GM21528 (cell line): ENCODE results near the gene ZNF593.

Experiments used
- ATAC-seq: cut with Tn5 transposase; IDR thresholded peaks from one replicate; pipeline ENCODE4 v1.9.1; 2021; ENCODE audit warnings: mild to moderate bottlenecking, moderate library complexity; ENCODE audit not compliant: unreplicated experiment, low FRiP score

Gene ZNF593

GRCh38 chr1:26145960-26146294 lies 23.8 kb upstream of the ZNF593 start:
- no peak for ATAC-seq

GRCh38 chr1:26148887-26149286 lies 20.8 kb upstream of the ZNF593 start:
- no peak for ATAC-seq

DNA sequence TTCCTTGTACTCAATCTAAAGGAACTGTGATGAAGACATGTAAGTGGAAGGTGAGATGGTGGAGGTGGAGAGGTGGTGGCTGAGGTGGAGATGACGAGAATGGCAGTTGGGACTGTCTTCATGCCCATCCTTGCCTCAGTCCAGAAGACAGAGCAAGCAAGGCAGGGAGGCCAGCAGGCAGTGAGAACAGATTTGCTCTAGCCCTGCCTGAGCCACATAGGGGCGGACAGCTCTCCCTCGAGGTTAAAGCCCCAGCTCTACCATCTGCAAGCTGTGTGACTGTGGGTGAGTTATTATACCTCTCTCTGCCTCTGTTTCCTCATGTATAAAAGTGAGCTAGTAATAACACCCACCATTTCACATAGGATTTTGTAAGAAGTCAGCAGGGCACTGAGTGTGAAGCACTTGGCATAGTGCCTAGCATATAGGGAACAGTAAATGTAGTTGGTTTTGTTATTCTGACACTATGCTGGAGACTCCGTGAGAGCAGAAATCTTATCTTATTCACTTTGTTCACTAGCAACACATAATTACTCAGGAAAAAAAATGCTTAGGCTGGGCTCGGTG lies 15.7 kb upstream of the ZNF593 start:
- ATAC-seq = no peak

- no peak for ATAC-seq
Observed at GRCh38 chr1:26154750-26155149, 15.0 kb upstream of the ZNF593 start.

DNA sequence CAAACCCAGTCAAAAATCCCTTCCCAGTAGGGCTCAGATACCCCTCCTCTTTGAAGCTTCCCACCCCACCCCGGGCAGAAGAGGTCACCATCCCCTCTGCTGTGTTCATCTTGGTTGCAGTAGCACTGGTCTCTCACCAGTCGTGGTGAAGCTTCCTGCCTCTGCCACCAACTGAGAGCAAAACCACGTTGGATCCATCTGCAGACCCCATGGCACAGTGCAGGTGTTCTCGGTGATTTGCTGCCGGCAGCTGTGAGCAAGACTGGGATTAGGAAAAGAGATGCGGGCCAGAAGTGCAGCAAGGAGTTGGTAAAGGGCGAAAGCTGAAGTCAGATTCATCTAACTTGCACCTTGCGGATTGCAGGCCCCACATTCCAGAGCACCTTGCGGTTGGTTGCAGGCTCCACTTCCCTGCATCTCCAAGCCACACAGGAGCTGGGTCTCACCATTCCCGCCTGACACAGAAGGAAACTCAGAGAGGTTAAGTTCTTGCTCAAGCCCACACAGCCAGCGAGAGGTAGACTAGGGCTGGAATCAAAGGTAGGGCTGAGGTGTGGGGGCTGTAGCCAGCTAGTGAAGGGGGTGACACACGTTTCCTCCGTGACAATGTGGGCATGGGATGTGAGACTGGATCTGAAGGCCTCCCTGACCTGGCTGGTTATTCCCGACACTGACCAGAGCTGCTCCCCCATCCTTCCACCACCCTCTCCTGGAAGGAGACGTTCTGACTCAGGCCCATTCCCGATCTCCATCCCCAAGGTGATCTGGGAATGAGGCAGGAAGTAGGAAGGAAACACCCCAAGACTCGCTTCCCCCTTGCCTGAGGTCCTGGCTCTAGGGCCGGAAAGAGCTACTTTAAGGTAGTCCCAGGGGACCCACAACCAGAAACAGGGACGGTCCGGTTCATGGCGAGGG lies 14.1 kb upstream of the ZNF593 start:
- ATAC-seq = no peak

GRCh38 chr1:26156285-26157038 lies 13.2 kb upstream of the ZNF593 start:
- ATAC-seq = no peak

- ATAC-seq = no peak
Observed at GRCh38 chr1:26158271-26158907, 11.3 kb upstream of the ZNF593 start.

GRCh38 chr1:26158908-26159742 lies 10.6 kb upstream of the ZNF593 start, which contains the start of gene FAM110D:
FAM110D (plus strand) TSS chr1:26159079; CDS start chr1:26161292, 2,213 bp downstream.
- ATAC-seq = no peak

DNA sequence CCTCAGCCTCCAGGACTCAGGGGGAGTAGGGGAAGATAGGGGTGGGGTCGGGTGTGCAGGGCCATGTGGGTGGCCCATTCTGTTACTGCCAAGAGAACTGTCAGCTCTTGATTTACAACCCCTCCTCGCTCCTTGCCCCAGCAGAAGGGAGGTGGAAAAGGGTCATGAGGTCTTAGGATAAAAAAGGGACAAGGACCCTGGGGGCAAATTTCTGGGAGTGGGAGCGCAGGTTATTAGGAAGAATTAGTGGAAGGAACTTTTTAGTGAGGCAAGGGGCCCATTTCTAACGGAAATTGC lies 10.0 kb upstream of the ZNF593 start:
- no peak for ATAC-seq

DNA sequence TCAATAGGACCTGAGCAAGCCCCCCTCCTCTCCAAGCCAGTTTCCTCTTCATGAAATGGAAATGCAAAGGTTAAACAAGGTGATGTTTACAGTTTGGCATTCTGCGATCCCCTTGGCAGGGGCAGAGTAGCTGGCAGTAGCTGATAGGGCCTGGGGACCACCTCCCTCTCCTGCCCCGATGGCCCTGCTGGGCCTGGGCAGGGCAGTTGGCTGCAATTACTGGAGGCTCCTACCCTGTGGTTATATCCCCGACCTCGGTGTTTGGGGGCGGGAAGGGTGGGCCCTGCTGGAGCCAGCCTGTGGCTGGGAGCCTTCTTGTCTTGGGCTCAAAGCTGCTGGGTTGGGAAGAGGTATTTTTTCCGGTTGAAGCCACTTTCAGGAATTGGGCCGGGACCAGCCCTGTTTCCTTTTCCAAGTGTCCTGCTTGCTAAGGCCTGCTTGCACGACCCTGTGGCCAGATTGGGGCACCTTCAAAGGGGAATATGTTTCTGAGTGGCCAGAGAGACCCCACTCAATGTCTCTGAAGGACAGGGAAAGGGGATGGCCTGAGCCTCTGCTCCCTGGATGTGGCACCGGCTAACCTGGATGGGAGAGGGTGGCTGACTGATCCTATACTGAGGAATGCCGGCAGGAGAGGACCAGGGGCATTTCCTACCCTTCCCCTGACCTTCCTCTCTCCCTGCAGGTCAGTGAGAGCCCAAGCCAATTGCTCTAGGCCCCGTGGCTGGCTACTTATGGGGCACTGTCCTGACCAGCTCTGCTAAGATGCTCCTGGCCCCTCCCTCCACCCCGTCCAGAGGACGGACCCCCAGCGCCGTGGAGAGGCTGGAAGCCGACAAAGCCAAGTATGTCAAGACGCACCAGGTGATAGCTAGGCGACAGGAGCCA lies 8.9 kb upstream of the ZNF593 start:
- ATAC-seq = no peak

- no peak for ATAC-seq
Observed at GRCh38 chr1:26161415-26162219, 8.1 kb upstream of the ZNF593 start.

DNA sequence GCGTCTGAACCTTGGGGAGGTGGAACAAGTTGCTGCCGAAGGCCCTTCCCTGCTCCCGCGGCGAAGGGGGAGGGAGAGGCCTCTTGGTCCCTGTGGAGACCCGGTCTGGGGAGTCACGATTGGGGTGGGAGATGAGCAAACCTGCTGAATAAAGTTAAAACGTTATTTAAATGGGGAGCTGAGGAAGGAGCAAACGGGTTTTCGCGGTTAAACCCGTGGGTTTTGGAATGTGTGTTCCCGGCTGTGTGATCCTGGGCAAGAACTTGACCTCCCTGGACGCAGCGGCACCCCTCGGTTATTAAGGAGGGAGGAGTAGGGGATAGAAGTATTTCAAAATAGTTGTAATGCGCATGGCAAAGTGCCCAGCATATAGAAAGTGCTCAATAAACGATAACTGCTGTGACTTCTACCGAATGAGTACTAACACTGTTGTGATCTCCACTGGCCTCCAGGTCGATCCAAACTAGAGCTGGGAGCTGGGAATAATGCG lies 7.4 kb upstream of the ZNF593 start:
- ATAC-seq = no peak

DNA sequence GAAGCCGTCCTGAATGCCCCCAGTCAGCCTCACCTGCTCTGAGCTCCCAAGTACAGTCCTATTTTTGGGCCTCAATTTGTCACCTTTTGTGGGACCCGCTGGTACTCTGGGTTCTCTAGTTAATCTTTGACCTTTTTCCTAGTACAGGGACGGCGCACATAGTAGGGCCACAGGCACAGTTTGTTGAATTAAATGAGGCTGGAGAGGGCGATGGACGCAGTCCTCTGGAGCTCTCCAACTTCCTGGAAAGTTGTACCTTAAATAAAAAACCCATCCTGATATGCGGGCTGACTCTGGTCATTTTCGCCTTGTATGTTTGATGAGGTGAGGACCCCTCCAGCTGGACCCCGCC lies 6.0 kb upstream of the ZNF593 start:
- ATAC-seq = no peak

DNA sequence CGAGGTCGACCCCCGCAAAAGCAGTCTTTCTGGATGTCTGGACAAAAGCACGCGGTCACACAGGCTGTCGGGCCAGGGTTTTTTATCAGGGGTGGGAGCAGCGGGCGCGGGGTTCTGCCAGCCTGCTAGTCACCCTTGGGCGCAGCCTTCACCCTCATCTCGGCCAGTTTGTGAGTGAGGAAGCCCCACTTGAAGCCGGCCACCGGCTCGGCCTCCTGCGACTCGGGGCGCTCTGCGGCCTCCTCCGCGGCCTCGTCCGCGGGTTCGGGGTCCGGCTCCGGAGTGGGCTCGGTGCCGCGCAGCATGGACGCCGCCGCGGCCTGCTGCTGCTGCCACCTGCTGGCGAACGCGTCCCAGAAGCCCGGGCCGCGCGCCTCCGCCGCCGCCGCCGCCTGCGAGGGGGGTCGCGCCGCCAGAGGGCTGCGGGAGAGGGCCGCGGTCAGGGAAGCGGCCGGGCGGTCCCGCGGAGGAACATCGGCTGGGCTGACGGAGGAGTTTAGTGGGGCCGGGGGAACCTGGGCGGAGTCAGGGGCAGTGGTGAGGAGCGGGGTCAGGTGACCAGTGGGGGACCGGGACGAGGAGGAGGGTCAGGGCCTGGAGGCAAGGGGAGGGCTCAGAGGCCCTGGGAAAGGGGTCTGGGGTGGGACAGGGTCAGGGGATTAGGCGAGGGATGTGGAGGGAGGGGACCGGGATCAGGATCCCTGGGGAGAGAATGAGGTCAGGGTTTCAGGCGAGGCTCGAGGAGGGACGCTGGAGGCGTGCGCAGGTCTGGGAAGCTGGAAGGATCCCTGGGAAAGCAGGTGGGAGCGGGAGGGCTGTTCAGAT lies 5.5 kb upstream of the ZNF593 start:
- no peak for ATAC-seq

DNA sequence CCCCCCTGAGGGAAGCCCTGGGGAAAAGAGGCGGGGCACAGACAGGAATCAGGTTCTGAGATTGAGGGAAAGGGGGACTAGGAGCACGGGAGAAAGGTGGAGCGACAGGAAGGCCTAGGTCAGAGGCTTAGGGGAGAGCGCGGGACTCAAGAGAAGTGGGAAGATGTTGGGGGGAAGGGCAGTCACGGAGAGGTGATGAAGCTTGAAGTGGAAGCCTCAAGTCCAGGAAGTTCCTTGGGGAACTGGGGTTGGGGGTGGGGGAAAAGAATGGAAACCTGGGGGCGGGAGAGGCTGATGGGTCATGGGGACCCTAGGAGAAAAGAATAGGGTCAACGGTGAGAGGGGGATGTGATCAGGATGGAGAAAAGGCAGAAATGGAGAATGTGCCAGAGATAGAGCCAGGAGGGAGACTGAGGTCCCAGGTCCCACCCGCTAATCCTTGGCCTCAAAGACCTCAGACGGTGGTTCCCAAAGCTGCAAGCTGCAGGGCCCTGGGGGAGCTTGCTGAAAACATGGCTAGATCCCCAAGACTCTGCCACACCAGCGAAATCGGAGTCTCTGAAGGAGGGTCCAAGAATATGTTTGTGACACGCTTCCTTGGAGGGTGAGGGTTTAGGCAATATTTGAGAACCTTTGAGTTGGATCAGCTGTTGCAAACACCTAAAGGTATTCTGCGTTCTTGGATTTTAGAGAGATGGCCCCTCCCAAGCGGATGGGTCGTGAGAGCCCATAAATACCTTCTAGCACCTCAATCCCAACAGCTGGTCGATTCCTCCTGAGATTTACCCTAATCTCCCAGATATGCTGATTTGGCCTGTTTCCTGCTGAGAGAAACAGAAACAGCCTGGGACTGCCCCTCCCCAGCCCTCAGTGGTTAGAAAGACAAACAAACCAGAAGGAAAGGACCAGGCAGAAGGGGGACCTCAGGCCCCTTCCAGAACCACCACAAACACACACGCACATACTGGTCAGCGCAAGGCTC lies 4.6 kb upstream of the ZNF593 start:
- no peak for ATAC-seq

- ATAC-seq = no peak
Observed at GRCh38 chr1:26166719-26167281, 2.9 kb upstream of the ZNF593 start.
